RKO (cell line): ENCODE measurements around the gene INPPL1.

Source experiments
- DNase-seq: peaks from one replicate; pipeline ENCODE4 v3.0.0-alpha.2; 2016; ENCODE audit warnings: low spot score

The INPPL1 gene

GRCh38 chr11:72280726-72281315, 56.3 kb downstream of the INPPL1 start:
- DNase-seq: no peak

- no peak for DNase-seq
These were observed 59.4 kb downstream of the INPPL1 start for GRCh38 chr11:72283947-72284346.

DNA sequence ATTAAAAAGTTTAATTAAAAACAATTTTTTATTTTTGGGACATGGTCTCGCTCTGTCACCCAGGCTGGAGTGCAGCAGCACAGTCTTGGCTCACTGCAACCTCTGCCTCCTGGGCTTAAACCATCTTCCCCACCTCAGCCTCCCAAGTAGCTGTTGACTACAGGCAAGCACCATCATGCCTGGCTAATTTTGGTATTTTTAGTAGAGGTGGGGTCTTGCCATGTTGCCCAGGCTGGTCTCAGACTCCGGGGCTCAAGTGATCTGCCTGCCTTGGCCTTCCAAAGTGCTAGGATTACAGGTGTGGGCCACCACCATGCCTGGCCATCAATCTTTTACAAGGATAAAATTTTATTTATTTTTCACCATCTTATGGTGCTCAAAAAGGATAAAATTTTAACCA, 62.7 kb downstream of the INPPL1 start:
- DNase-seq: no peak
